ENCODE results near the gene CD99. TPM values are rescaled to one million over a fixed set of nuclear protein-coding genes. Genes with fewer than 3 reads are reported as not detected.

The CD99 gene
- total RNA-seq, 2 donors from 2014 or later: 384 to 1,041 TPM

DNA sequence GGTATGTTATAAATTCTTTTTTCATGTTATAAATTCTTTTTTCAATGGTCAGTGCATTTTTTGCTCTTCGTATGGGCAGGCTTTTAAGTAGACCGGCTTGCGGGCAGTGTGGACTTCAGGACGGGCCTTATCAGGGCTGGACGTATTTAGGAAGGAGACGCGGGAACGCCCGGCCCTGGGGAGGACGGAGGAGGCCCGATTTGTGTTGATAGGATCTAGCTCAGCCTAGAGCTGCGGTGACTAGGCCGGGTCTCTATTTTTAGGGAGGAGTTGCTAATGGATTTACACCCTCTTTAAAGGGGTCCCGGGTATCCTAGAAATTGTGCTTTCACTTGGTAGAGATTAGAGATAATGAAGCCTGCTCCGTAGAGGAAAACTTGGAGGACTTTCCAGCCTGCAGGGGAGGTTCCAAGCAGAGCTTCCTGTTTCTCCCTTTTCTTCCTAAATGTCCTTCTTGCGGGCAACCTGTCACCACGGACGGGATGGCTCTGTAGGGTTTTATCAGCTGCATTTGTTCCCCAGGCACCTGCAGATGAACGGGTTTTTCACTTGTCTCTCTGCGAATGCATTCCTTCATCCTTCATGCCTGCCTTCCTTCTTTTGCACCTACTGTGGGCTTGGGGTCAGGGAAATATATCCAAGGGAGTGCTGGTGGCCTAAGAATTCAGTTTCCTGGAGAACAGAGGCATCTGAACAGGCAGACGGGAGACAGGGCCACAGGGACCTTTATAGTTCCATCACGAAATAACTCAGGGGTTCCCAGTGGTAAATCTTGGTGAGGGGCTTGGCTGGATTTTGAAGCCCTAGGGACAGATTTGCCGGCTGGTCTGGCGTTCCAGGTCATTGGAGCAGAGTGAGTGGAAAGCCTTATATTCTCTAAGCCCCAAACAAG, 1.4 kb downstream of the CD99 start:
- Histone ChIP-seq H3K36me3 (no peaks in the 10 kb centered on the region), H3K27me3 (replicated peaks; ENCODE audit: insufficient read depth) (no peaks in the 10 kb centered on the region), H3K4me1 (replicated peaks) (peaks cover 9% of the 10 kb centered on the region), H3K27ac (peak overlapping the region; percentile 77 to 90), H3K4me3 (peak overlapping the region; percentile 69 to 91), H3K9me3 (no peaks in the 10 kb centered on the region)
- TF ChIP-seq, protein P1, sequence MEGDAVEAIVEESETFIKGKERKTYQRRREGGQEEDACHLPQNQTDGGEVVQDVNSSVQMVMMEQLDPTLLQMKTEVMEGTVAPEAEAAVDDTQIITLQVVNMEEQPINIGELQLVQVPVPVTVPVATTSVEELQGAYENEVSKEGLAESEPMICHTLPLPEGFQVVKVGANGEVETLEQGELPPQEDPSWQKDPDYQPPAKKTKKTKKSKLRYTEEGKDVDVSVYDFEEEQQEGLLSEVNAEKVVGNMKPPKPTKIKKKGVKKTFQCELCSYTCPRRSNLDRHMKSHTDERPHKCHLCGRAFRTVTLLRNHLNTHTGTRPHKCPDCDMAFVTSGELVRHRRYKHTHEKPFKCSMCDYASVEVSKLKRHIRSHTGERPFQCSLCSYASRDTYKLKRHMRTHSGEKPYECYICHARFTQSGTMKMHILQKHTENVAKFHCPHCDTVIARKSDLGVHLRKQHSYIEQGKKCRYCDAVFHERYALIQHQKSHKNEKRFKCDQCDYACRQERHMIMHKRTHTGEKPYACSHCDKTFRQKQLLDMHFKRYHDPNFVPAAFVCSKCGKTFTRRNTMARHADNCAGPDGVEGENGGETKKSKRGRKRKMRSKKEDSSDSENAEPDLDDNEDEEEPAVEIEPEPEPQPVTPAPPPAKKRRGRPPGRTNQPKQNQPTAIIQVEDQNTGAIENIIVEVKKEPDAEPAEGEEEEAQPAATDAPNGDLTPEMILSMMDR (IDR thresholded peaks at IDR 0.05): no peak
- TF ChIP-seq POLR2AphosphoS5 (IDR thresholded peaks at IDR 0.05): no peak
- no peak for TF ChIP-seq POLR2A (IDR thresholded peaks at IDR 0.05)
- no peak for DNase-seq (ENCODE audit: low spot score)
- WGBS: 9% methylated on average over 24 of the region's 24 CpGs
- intact Hi-C loops (cut with DNase I): loop anchor here (5.0 kb wide), 1 partner anchor 80 kb away; no protein-coding TSS in a partner anchor

DNA sequence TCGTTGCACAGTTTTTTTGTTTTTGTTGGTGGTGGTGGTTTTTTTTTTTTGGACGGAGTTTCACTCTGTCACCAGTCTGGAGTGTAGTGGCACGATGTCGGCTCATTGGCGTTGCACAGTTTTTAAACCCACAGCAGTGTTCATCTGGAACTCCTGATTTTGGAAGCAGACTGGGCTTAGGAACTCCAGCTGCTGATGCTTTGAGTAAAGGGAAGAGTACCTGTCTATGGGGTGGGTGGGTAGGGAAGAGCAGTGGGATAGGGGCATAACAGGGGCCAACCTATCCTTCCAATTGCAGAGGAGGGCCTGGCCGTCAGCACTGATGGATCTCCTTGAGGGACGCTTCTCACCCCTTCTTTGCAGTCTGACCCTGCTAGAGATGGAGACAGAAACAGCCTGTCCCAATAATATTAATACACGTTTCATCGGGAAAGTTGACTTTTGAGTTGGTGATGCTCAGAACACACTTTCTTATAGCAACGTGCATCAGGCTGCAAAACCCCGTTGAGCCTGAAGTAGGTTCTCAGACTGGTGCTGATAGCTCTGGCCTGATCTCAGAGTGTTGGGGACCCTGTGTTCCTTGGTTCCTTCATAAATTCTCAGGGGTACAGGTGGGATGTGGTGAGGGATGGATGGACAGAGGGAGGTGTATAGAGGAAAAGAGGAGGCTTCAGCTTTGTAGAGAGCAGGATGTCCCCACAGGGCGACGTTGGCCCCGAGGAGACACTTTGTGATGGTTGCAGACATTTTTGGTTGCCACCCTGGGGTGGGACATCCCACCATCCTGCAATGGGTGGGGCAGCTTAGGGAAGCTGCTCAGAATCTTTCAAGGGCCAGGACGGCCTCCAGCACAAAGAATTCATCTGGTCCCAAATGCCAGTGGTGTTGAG, 2.3 kb downstream of the CD99 start:
- TF ChIP-seq POLR2AphosphoS5 (IDR thresholded peaks at IDR 0.05): no peak
- no peak for TF ChIP-seq POLR2A (IDR thresholded peaks at IDR 0.05)
- TF ChIP-seq, protein P1 (IDR thresholded peaks at IDR 0.05): no peak
- H3K9me3 ChIP-seq: no peaks in the 10 kb centered on the region
- H3K27ac ChIP-seq: peak overlapping the region in 1 of 2 donors; percentile 90
- H3K4me1 ChIP-seq (replicated peaks): peaks cover 9% of the 10 kb centered on the region
- no peak overlapping the region for H3K4me3 ChIP-seq
- no peaks in the 10 kb centered on the region for H3K36me3 ChIP-seq
- H3K27me3 ChIP-seq (replicated peaks; ENCODE audit: insufficient read depth): no peaks in the 10 kb centered on the region
- 56% methylated on average over 15 of the region's 15 CpGs for WGBS
- no peak for DNase-seq (ENCODE audit: low spot score)
- intact Hi-C loops (cut with DNase I): loop anchor here (5.0 kb wide), 1 partner anchor 81 kb away; no protein-coding TSS in a partner anchor

DNA sequence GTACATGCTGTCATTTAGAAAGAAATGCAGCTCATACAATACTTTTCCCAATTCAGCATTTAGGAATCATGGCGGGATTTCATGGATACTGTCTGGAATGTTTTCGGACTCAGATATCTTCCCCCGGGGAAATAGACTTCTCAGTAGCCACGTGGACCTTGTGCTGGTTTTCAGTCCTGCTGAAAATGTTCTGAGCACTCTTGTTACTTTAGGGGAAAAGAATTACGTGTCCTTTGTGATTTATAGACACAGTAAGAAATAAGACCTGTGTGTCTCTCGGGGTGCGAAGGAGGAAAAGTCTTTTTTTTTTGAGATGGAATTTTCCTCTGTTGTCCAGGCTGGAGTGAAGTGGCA, 3.8 kb downstream of the CD99 start:
- intact Hi-C loops (cut with DNase I): loop anchor here (5.0 kb wide), 1 partner anchor 83 kb away; no protein-coding TSS in a partner anchor

DNA sequence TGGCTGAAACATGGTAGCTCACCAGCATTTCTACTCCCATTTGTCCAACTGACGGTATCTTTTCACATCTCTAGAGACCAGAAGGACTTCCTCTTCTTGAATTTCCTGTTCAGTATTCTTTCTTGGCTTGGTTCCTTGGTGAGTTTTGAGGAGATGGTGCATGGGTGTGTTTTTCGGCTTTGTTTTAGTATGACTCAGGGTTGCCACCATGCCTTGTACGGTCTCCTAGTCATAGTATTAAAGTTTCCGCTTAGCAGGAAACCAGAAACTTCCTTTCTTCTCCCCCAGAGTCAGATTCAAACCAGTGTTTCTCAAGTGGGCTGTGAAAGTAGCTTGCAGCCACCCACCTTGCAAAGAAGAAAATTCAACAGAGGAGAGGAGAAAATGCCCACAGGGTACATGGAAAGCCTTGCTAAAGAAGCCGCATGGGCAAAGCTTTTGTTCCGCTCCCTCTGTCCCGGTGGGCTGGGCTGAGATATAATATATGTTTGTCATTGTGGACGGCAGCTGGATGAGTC, 5.7 kb downstream of the CD99 start:
- Histone ChIP-seq H3K4me1 (replicated peaks) (peaks cover 9% of the 10 kb centered on the region), H3K9me3 (no peaks in the 10 kb centered on the region), H3K4me3 (no peak overlapping the region), H3K27me3 (replicated peaks; ENCODE audit: insufficient read depth) (no peaks in the 10 kb centered on the region), H3K36me3 (no peaks in the 10 kb centered on the region), H3K27ac (peak overlapping the region; percentile 17 to 45)
- intact Hi-C loops (cut with DNase I): no loop called here
- WGBS: 35% methylated on average over 8 of the region's 8 CpGs
- no peak for DNase-seq (ENCODE audit: low spot score)
- TF ChIP-seq, protein P1 (IDR thresholded peaks at IDR 0.05): no peak
- TF ChIP-seq POLR2AphosphoS5 (IDR thresholded peaks at IDR 0.05): peak; percentile 47

More for the DNA sequence above, 3.8 kb downstream of the CD99 start:
- Histone ChIP-seq H3K36me3 (no peaks in the 10 kb centered on the region), H3K4me1 (replicated peaks) (peaks cover 9% of the 10 kb centered on the region), H3K27me3 (replicated peaks; ENCODE audit: insufficient read depth) (no peaks in the 10 kb centered on the region), H3K27ac (peak overlapping the region in 1 of 2 donors; percentile 45), H3K9me3 (no peaks in the 10 kb centered on the region), H3K4me3 (no peak overlapping the region)
- 52% methylated on average over 7 of the region's 7 CpGs for WGBS
- no peak for DNase-seq (ENCODE audit: low spot score)
- TF ChIP-seq POLR2A (IDR thresholded peaks at IDR 0.05): no peak
- TF ChIP-seq POLR2AphosphoS5 (IDR thresholded peaks at IDR 0.05): peak; percentile 5

DNA sequence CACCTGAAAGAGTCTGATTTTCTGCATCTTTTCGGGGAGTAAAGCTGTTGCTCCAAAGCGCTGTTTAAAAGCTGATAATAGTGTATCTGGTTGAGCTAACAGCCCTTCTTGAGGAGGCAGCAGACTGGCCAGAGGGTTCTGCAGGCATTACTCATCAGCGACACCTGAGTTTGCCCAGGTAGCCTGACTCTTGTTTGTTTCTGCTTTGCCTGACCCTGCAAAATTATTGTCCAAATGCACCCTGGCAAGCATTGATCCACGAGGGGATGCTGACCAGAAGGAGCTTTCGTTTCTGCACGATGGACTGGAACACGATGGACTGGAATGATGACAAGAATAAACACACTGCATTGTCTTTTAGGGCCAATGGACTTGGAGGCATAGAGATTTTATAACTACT, 6.2 kb downstream of the CD99 start:
- 23% methylated on average over 7 of the region's 7 CpGs for WGBS
- no peaks in the 10 kb centered on the region for H3K9me3 ChIP-seq
- intact Hi-C loops (cut with DNase I): no loop called here
- H3K27me3 ChIP-seq (replicated peaks; ENCODE audit: insufficient read depth): no peaks in the 10 kb centered on the region
- peak overlapping the region; percentile 17 to 45 for H3K27ac ChIP-seq
- peak; percentile 56 for TF ChIP-seq POLR2AphosphoS5 (IDR thresholded peaks at IDR 0.05)
- TF ChIP-seq POLR2A (IDR thresholded peaks at IDR 0.05): no peak
- TF ChIP-seq, protein P1 (IDR thresholded peaks at IDR 0.05): no peak
- no peaks in the 10 kb centered on the region for H3K36me3 ChIP-seq
- no peak overlapping the region for H3K4me3 ChIP-seq
- DNase-seq (ENCODE audit: low spot score): no peak
- H3K4me1 ChIP-seq (replicated peaks): peaks cover 9% of the 10 kb centered on the region
